Esophagus squamous epithelium (tissue), 4 donors: ENCODE data around the gene CCDC88C.

Source experiments
- CTCF ChIP-seq, 6 experiments: fragments of 450-650 bp in 4 of 6; fragments of 200-600 bp in 2 of 6; sonication (generic) in 2 of 6; IDR thresholded peaks; one replicate each; pipeline ENCODE4 v1.5.1; 2016 to 2019; ENCODE audit warnings: antibody characterized with exemption in 6 of 6, mild to moderate bottlenecking in 4 of 6, moderate library complexity in 4 of 6
- POLR2A ChIP-seq, 4 donors: fragments of 450-650 bp; IDR thresholded peaks; one replicate each; pipeline ENCODE4 v1.6.1; 2017; ENCODE audit warnings: antibody characterized with exemption in 4 of 4, mild to moderate bottlenecking in 4 of 4, moderate library complexity in 3 of 4

GRCh38 chr14:91410771-91411536, 6.7 kb downstream of the CCDC88C start:
- TF ChIP-seq CTCF (IDR thresholded peaks at IDR 0.05), result no peak
- TF ChIP-seq POLR2A (IDR thresholded peaks at IDR 0.05), result no peak
